Measurements from ENCODE around the gene SOCS1. TPM values are rescaled to one million over a fixed set of nuclear protein-coding genes. Genes with fewer than 3 reads are reported as not detected.

The SOCS1 gene
- total and polyA plus RNA-seq, 2 of the 4 experiments (the other 2 are of a cell fraction): 2.0 to 22.0 TPM

DNA sequence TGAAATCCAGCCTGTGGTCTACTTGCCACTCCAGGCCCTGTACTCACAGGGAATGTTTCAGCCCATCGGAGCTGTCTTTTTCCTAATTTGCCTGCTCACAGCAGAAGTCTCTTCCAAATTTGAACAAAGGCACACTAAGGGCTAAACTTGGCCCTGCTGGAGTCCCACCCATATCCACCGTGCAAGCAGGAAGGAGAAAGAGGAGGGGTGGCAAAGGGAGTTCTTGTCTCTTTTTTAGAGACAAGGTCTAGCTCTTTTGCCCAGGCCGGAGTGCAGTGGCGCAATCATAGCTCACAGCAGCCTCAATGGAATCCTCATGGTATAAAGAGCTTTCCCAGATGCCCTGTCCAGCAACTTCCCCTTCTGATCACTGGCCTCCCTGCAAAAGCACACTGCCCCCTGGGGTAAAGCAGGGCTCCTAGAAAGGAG, 27.8 kb upstream of the SOCS1 start:
- Histone ChIP-seq H4K8ac (ENCODE audit: low read depth in 2 of 2, low read length in 2 of 2) (no peak overlapping the region), H4K91ac (ENCODE audit: insufficient read depth, low read depth, low read length) (no peak overlapping the region), H4K5ac (ENCODE audit: low read depth, low read length) (no peak overlapping the region), H3K4ac (ENCODE audit: low read depth, low read length) (no peak overlapping the region), H2BK5ac (ENCODE audit: low read depth, low read length, poor library complexity, severe bottlenecking) (no peak overlapping the region), H3K9me1 (ENCODE audit: insufficient read depth, low read length) (no peaks in the 10 kb centered on the region), H3K9ac (ENCODE audit: low read depth, low read length) (no peak overlapping the region), H3K18ac (ENCODE audit: low read depth, low read length) (no peak overlapping the region), H3K14ac (replicated peaks; ENCODE audit: low read depth, low read length) (no peak overlapping the region), H3K4me3 (ENCODE audit: insufficient read depth, low read depth, low read length) (no peak overlapping the region), H3K9me3 (ENCODE audit: control insufficient read depth, insufficient read depth, low read length) (no peaks in the 10 kb centered on the region), H2BK120ac (ENCODE audit: low read depth, low read length) (no peak overlapping the region), H3K79me1 (ENCODE audit: low read depth in 1 of 2, low read length in 2 of 2) (no peaks in the 10 kb centered on the region), H2BK20ac (ENCODE audit: low read depth, low read length) (no peak overlapping the region), H3K23ac (ENCODE audit: low read depth, low read length) (no peak overlapping the region), H3K4me2 (ENCODE audit: low read depth, low read length) (no peak overlapping the region), H3K36me3 (ENCODE audit: control insufficient read depth, insufficient read depth, low read length) (no peaks in the 10 kb centered on the region), H3K56ac (ENCODE audit: extremely low read depth, insufficient read depth, low read length) (no peak overlapping the region), H2AK9ac (replicated peaks; ENCODE audit: low read depth, low read length, poor library complexity) (no peak overlapping the region), H3K27ac (ENCODE audit: insufficient read depth, low read length) (no peak overlapping the region), H3K4me1 (ENCODE audit: control insufficient read depth, insufficient read depth, low read length) (no peaks in the 10 kb centered on the region), H4K20me1 (ENCODE audit: insufficient read depth, low read length) (no peaks in the 10 kb centered on the region), H2AFZ (replicated peaks; ENCODE audit: low read length, poor library complexity) (no peak overlapping the region), H2BK15ac (ENCODE audit: low read depth, low read length) (no peak overlapping the region), H2AK5ac (ENCODE audit: low read depth, low read length) (no peak overlapping the region), H3K27me3 (ENCODE audit: control insufficient read depth, insufficient read depth, low read length) (peaks cover 21% of the 10 kb centered on the region)
- POLR2A ChIA-PET (ENCODE audit: unreplicated experiment): no interaction called here
- DNase-seq (peak; percentile 14), ATAC-seq (ENCODE audit: low read depth) (peak; percentile 42)
- dilution Hi-C loops (cut with HindIII; ENCODE audit: low sequenced_read_pairs, unreplicated experiment): no loop called here
- no peak for TF ChIP-seq POLR2A (IDR thresholded peaks at IDR 0.05; ENCODE audit: low read depth, low read length)
- no peak for TF ChIP-seq MAZ (IDR thresholded peaks at IDR 0.05; ENCODE audit: borderline replicate concordance, low read depth, low read length)
- no peak for TF ChIP-seq RAD21 (IDR thresholded peaks at IDR 0.05; ENCODE audit: low read length)
- peak; percentile 76 for TF ChIP-seq CEBPB (IDR thresholded peaks at IDR 0.05; ENCODE audit: low read depth, low read length)
- intact Hi-C loops (cut with micrococcal nuclease): no loop called here
- no CpG with 5 or more reads among the region's 4 CpGs for WGBS, 2 experiments (ENCODE audit: extremely low coverage in 2 of 2, insufficient read length in 1 of 2)
- in situ Hi-C loops (cut with MboI; ENCODE audit: low sequenced_read_pairs): no loop called here
- CTCF ChIA-PET: interaction anchor here (0.7 kb wide), 1 partner anchor 27 kb away, joined by 3 read pairs; no protein-coding TSS in a partner anchor
- BruUV-seq (replicated peaks): no TSS peak

Measured in IMR-90 (cell line).